AG04450 (cell line): ENCODE results near the gene PLPP7. TPM values are rescaled to one million over a fixed set of nuclear protein-coding genes. Genes with fewer than 3 reads are reported as not detected.
"Not testable (repeated sequence)": the region's sequence is repeated elsewhere in the genome, so short reads cannot be mapped to it uniquely, and the experiment has no call there.

ENCODE experiments used
- CTCF ChIA-PET: fragments of 300-600, 350-600 bp; formaldehyde crosslinking; extraction: SDS; loops from one replicate; lab custom pipeline; 2022; ENCODE audit warnings: antibody characterized with exemption, inconsistent platforms; lab: Charles Lee
- POLR2A ChIA-PET: fragments of 350-600 bp; formaldehyde crosslinking; extraction: SDS; loops from one replicate; lab custom pipeline; 2021; ENCODE audit warnings: antibody characterized with exemption, inconsistent platforms; lab: Yijun Ruan, JAX
- DNase-seq: peaks from one replicate; pipeline ENCODE4 v3.0.0-alpha.2; 2011; ENCODE audit warnings: low read depth, low spot score
- H3K27ac ChIP-seq: one replicate; pipeline ENCODE4 v1.5.1; 2012; ENCODE audit warnings: low read depth, low read length, control low read depth
- H3K27me3 ChIP-seq: one replicate; pipeline ENCODE4 v1.6.0; 2012; ENCODE audit warnings: low read length; ENCODE audit not compliant: control insufficient read depth, insufficient read depth
- H3K4me3 ChIP-seq: 2 replicates; pipeline ENCODE4 v1.5.1; 2011; ENCODE audit warnings: mild to moderate bottlenecking, low read depth, low read length, control low read depth
- H3K9me3 ChIP-seq: 2 replicates; pipeline ENCODE4 v1.5.1; 2012; ENCODE audit warnings: low read length; ENCODE audit not compliant: control insufficient read depth, insufficient read depth
- CTCF ChIP-seq: IDR thresholded peaks from 2 replicates; pipeline ENCODE4 v1.5.1; 2011; ENCODE audit warnings: low read depth, low read length, control low read depth, inconsistent platforms
- polyA plus RNA-seq: library from polyadenylated mRNA; depleted of rRNA; stranded (reverse); fragments of >200 nt; gene quantifications from 2 replicates; pipeline ENCODE4 v1.2.3, GENCODE V29; 2011

PLPP7 gene
- polyA plus RNA-seq, 1 experiment: 0.57 TPM

DNA sequence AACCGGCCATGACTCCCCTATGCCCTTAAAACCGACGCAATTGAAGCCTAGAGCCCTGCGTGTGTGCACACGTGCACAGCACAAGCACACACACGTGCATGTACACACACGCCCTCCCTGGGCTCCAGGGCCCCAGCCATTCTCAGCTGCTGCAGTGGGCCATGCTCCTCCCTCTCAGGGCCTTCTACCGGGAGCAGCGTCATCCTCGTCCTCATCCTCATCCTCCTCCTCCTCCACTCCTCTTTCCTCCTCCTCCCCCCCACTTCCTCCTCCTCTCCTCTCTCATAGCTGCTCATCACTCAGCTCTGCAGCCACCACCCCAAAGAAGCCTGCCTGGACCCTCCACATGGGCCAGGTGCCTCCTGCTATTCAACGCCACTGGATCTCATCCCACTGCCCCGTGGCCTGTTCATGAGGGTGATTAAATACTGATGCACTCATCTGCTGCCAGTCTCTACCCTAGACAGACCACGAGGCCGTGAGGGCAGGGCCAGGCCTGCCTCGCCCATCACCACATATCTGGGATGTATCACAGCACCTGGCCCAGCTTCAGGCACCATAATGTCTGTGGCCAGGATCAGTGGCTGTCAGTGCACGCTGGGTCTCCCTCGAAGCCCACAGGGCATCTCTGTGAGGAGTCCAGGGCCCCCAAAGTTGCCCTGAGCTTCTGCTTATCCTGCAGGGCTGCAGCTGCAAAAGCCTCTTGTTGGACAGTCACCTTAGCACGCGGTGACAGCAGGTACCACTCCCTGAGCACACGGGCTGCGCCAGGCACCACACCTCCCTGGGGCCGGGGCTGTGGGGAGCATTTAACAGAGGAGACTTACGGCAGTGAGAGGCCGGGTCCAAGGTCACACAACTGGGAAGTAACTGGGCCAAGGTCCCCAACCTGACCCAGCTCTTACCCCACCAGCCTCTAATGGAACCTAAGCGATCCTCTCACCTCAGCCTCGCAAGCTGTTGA lies 23.0 kb upstream of the PLPP7 start:
- Histone ChIP-seq H3K27ac (no peak overlapping the region), H3K27me3 (peaks cover 3% of the 10 kb centered on the region), H3K4me3 (no peak overlapping the region), H3K9me3 (no peaks in the 10 kb centered on the region; the same call in 1 of the 2 replicates)
- no peak for DNase-seq
- CTCF ChIA-PET: no interaction called here
- POLR2A ChIA-PET: interaction anchor here (0.6 to 0.7 kb wide), 2 partner anchors 156 to 697 kb away, joined by 4 to 6 read pairs; no protein-coding TSS in a partner anchor
- TF ChIP-seq CTCF: no peak

- Histone ChIP-seq H3K4me3 (no peak overlapping the region), H3K27me3 (peaks cover 18% of the 10 kb centered on the region), H3K27ac (no peak overlapping the region), H3K9me3 (no peaks in the 10 kb centered on the region; the same call in 1 of the 2 replicates)
- no peak for TF ChIP-seq CTCF
- DNase-seq: no peak
- CTCF ChIA-PET: interaction anchor here (0.7 kb wide), 1 partner anchor 55 kb away, joined by 12 read pairs; no protein-coding TSS in a partner anchor
- POLR2A ChIA-PET: no interaction called here
Measured at GRCh38 chr9:131270171-131271015, 19.1 kb upstream of the PLPP7 start.

DNA sequence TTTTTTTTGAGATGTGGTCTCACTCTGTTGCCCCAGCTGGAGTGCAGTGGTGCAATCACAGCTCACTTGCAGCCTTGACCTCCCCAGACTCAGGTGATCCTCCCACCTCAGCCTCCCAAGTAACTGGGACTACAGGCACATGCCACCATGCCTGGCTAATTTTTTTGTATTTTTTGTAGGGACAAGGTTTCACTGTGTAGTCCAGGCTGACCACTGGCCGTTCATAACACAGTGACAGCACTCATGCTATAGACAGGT lies 18.6 kb upstream of the PLPP7 start:
- POLR2A ChIA-PET, H3K27ac ChIP-seq, H3K9me3 ChIP-seq, DNase-seq, H3K4me3 ChIP-seq: not testable (repeated sequence)
- CTCF ChIA-PET: interaction anchor here (0.7 kb wide), 1 partner anchor 56 kb away, joined by 12 read pairs; no protein-coding TSS in a partner anchor
- H3K27me3 ChIP-seq: peaks cover 23% of the 10 kb centered on the region

GRCh38 chr9:131271506-131271931 lies 18.0 kb upstream of the PLPP7 start:
- ChIA-PET CTCF (no interaction called here), POLR2A (no interaction called here)
- no peak for DNase-seq
- no peak overlapping the region for H3K27ac ChIP-seq
- peaks cover 28% of the 10 kb centered on the region for H3K27me3 ChIP-seq
- H3K4me3 ChIP-seq: no peak overlapping the region
- H3K9me3 ChIP-seq: no peaks in the 10 kb centered on the region; the same call in 1 of the 2 replicates
- TF ChIP-seq CTCF: no peak

- Histone ChIP-seq H3K27ac (no peak overlapping the region), H3K27me3 (peaks cover 28% of the 10 kb centered on the region), H3K9me3 (no peaks in the 10 kb centered on the region; the same call in 1 of the 2 replicates), H3K4me3 (no peak overlapping the region)
- TF ChIP-seq CTCF: no peak
- ChIA-PET CTCF (no interaction called here), POLR2A (no interaction called here)
- no peak for DNase-seq
Measured at GRCh38 chr9:131272212-131272611, 17.3 kb upstream of the PLPP7 start.
